Central memory CD8-positive, alpha-beta T cell (primary cell): ENCODE results near the gene CTNNA3.

ENCODE experiments used
- ATAC-seq: fragments of 150-1000 bp; cut with Tn5 transposase; replicated peaks from 2 replicates; pipeline ENCODE4 v1.10.0; 2022; ENCODE audit warnings: mild to moderate bottlenecking, moderate FRiP score, moderate number of reproducible peaks; ENCODE audit not compliant: poor library complexity, severe bottlenecking; ENCODE audit errors: extremely low read depth
- DNase-seq, 2 donors: peaks; one replicate each; pipeline ENCODE4 v3.0.0; 2021; ENCODE audit warnings: low spot score in 2 of 2
- H3K27ac Mint-ChIP-seq: one replicate; pipeline ENCODE4 v1.8.0; 2022; ENCODE audit warnings: low read depth, mild to moderate bottlenecking, moderate library complexity, mixed read lengths
- H3K27me3 Mint-ChIP-seq: one replicate; pipeline ENCODE4 v1.8.0; 2022; ENCODE audit warnings: mixed read lengths
- H3K36me3 Mint-ChIP-seq: one replicate; pipeline ENCODE4 v1.8.0; 2022; ENCODE audit warnings: mild to moderate bottlenecking, moderate library complexity, mixed read lengths; ENCODE audit not compliant: insufficient read depth
- H3K4me1 Mint-ChIP-seq: one replicate; pipeline ENCODE4 v1.8.0; 2022; ENCODE audit warnings: mixed read lengths
- H3K4me3 Mint-ChIP-seq: one replicate; pipeline ENCODE4 v1.8.0; 2022; ENCODE audit warnings: mild to moderate bottlenecking, moderate library complexity, mixed read lengths
- H3K9me3 Mint-ChIP-seq: one replicate; pipeline ENCODE4 v1.8.0; 2022; ENCODE audit warnings: mixed read lengths

CTNNA3 gene

DNA sequence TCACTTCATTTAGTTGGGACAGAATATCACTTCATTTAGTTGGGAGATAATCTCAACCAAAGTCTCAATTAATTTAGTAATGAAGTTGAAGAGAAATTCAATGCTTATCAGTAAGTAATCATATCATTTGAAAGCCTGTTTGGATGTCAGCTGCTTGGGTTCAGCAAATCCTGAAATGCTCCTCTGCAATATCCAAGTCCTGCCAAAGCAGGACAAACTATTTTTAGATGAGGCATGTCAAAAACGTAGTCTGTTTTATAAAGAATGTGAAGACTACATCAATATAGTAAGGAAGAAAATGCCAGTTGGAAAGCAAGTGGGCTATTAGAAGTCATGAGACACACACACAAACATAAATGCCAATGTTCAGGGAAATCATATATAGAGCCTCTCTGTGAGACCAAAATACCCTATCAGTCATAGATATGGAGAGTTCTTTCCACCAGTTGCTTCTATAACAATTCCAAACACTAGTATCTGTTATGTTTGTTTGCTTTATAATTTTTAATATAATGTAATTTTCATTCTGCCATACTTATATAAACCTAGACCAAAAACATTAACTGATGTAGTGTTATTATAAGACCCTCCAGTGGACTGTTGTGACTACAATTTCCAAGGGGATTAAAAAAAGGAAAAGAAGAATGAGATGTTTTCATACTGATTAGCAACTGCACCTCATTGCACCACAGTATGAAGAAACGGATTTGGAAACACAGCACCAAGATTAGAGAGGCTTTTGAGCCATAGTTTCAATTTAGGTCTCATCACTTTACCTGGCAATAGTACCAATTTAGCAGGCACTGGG is 609.5 kb downstream of the CTNNA3 start:
- Mint-ChIP-seq H3K36me3 (no peaks in the 10 kb centered on the region), H3K27ac (no peak overlapping the region)

DNA sequence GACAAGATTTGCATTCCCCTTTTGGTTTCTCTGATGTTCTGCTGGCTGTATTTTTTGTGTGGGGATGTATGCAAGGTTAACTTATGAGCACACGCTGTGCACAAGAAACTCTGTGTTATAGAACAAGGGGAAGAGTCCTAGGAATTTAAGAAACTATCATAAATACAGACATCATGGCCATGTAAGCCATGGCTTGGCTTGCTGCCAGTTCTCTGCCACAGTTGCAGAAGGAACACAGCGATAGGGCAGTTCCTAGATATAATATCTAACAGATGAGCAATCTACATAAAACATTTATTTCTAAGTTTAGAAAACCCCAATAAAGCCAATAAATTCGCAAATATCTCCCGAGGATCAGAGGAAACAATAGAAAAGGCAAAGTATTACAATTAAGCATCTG is 616.9 kb downstream of the CTNNA3 start:
- Mint-ChIP-seq H3K27me3 (no peaks in the 10 kb centered on the region), H3K9me3 (peaks cover 18% of the 10 kb centered on the region), H3K4me3 (no peak overlapping the region), H3K27ac (no peak overlapping the region), H3K4me1 (no peaks in the 10 kb centered on the region), H3K36me3 (no peaks in the 10 kb centered on the region)
- ATAC-seq (no peak), DNase-seq (no peak)

More for the DNA sequence above, 609.5 kb downstream of the CTNNA3 start:
- ATAC-seq (no peak), DNase-seq (no peak)
- H3K4me1 Mint-ChIP-seq: no peaks in the 10 kb centered on the region
- no peak overlapping the region for H3K4me3 Mint-ChIP-seq
- peaks cover 9% of the 10 kb centered on the region for H3K9me3 Mint-ChIP-seq
- H3K27me3 Mint-ChIP-seq: no peaks in the 10 kb centered on the region

DNA sequence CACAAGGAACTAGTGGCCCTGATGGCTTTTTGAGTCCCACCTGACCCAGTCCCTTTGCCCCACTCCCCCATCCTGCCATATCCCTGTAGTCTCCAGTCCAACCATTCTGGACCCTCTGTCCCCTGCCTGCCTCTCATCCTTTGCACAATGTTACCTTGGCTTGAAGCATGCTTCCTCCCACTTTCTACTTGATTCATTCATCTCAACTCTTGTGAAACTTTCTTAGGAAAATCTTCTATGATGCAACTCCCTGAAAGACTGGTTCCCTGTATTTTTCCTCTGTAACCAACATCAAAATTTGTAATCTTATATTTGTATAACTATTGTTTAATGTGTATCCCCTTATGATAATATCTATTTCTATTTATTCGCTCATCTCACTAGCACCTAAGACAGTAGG is 618.6 kb downstream of the CTNNA3 start:
- Mint-ChIP-seq H3K4me3 (no peak overlapping the region), H3K36me3 (no peaks in the 10 kb centered on the region), H3K9me3 (peaks cover 19% of the 10 kb centered on the region), H3K27ac (no peak overlapping the region), H3K27me3 (no peaks in the 10 kb centered on the region), H3K4me1 (no peaks in the 10 kb centered on the region)
- no peak for ATAC-seq
- no peak for DNase-seq

DNA sequence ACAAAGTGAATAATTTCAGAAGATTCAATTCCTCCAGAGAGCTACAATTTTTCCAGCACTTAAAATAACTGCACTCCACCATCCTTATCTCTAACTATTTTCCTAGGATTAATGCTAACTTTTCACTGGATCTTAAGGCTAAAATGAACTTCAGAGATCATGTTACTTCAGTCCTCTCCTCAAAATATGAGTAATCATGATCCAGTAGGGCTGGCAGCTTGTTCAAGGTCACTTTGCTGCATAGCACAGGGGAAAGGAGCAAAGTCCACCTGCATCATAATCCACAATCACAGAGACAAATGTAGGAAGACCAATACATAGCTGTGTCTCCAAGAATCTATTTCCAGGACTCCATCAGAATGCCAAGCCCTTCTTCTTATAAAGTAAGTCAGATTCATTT is 619.9 kb downstream of the CTNNA3 start:
- Mint-ChIP-seq H3K4me3 (no peak overlapping the region), H3K36me3 (no peaks in the 10 kb centered on the region), H3K27ac (no peak overlapping the region), H3K9me3 (peaks cover 19% of the 10 kb centered on the region), H3K27me3 (no peaks in the 10 kb centered on the region), H3K4me1 (no peaks in the 10 kb centered on the region)
- DNase-seq: no peak
- no peak for ATAC-seq

DNA sequence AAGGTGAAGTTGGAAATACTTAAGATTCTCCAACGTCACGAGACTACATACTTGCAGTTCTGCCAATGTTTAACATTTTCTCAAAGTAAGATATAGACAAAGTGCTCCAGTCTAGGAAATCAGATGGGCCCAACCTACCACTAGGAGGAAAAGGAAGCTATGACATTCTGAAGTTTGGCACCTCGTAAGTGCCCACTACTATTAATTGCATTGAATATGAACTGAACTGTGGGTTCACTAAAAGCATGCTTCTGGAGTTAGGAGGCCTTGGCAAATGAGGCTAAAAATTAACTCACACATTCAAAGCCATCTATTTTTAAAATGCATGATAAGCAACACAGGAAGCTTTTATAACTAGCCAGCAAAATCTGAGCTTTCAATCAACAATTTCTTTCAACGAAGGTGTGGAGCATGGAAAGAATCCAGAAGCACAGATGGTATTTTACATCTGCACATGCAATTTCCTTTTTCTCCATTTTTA is 620.5 kb downstream of the CTNNA3 start:
- H3K4me3 Mint-ChIP-seq: no peak overlapping the region
- H3K36me3 Mint-ChIP-seq: no peaks in the 10 kb centered on the region
- no peak overlapping the region for H3K27ac Mint-ChIP-seq
- H3K27me3 Mint-ChIP-seq: no peaks in the 10 kb centered on the region
- DNase-seq: no peak
- no peaks in the 10 kb centered on the region for H3K4me1 Mint-ChIP-seq
- no peak for ATAC-seq
- H3K9me3 Mint-ChIP-seq: peaks cover 24% of the 10 kb centered on the region

DNA sequence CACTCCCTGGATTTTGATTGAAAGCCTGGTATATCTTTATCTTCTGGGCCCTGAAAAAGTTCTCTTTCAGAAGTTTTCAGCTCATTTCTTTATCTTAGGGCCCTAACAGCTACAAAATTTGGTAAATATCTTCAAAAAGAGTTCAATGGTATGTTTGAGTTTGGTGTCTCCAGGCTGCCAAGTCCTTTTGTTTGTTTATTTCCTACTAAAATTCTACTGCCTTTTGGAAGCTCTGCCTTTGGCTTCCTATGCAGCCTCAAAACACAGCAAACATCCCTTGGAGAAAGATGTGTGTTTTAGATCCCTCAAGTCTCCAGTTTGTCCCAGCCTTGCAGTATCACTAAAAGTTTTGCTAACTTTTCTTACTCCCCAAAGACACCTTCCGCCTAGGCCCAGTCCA is 623.3 kb downstream of the CTNNA3 start:
- Mint-ChIP-seq H3K4me1 (no peaks in the 10 kb centered on the region), H3K36me3 (peaks cover 1% of the 10 kb centered on the region), H3K9me3 (peaks cover 28% of the 10 kb centered on the region), H3K27me3 (no peaks in the 10 kb centered on the region), H3K27ac (no peak overlapping the region), H3K4me3 (no peak overlapping the region)
- no peak for DNase-seq
- no peak for ATAC-seq

DNA sequence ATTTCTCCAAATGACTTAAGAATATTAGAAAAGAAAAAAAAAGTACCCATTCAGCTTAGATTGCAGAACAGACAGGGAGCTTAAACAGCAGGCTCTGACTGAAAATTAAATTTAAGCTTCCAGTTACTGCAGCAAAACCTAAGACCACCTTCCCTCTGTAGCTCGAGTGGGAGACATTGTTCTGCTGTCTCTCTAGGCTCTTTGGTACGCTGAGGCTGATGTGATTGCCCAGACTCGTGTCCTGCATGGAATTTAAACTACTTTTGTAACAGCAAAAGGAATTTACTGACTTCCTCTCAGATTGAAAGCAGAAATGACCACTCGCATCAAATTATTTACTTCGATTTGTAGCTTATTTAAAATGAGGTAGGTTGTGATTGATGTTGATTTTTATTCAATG is 645.6 kb downstream of the CTNNA3 start:
- no peak for ATAC-seq
- H3K4me3 Mint-ChIP-seq: no peak overlapping the region
- no peaks in the 10 kb centered on the region for H3K27me3 Mint-ChIP-seq
- no peaks in the 10 kb centered on the region for H3K4me1 Mint-ChIP-seq
- H3K27ac Mint-ChIP-seq: no peak overlapping the region
- no peak for DNase-seq
- H3K36me3 Mint-ChIP-seq: no peaks in the 10 kb centered on the region
- peaks cover 13% of the 10 kb centered on the region for H3K9me3 Mint-ChIP-seq

DNA sequence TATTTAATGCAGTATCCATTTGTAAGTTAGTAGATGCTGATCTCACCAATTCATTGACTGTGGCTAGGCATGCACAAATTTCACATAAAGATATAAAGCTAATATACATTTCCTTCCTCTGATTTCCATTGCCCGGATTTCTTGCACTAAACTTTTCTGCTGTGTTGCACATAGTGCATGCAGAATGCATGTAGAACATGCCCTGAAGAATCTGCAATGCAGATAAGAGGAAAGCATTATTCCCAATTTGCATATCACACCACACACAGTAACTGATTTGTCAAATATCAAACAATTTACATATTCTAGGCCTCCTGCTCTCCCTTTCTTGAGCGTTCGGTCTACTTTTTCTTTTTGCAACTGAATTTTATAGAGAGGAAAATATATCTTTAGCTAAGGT is 646.0 kb downstream of the CTNNA3 start:
- Mint-ChIP-seq H3K9me3 (peaks cover 13% of the 10 kb centered on the region), H3K27ac (no peak overlapping the region), H3K4me1 (no peaks in the 10 kb centered on the region), H3K27me3 (no peaks in the 10 kb centered on the region), H3K36me3 (no peaks in the 10 kb centered on the region), H3K4me3 (no peak overlapping the region)
- DNase-seq (no peak), ATAC-seq (no peak)

DNA sequence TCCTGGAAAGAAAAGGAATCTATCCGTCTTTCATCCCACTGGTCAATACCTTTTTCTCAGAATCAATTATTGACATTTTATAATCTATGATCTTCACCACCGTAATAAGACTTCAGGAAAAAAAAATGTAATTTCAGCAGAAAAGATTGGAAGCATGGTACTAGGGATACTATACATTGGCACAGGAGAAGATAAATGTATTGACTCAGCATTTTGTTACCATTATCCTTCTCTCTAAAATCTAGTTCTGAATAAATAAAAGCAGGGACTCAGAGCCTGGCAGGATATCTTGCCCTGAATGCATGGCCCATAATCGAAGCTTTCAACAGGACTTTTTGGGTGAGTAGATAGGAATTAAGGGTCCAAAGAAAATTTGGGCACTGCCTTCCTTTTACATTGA is 649.5 kb downstream of the CTNNA3 start:
- Mint-ChIP-seq H3K4me3 (no peak overlapping the region), H3K9me3 (peaks cover 7% of the 10 kb centered on the region), H3K27me3 (no peaks in the 10 kb centered on the region), H3K4me1 (no peaks in the 10 kb centered on the region), H3K36me3 (no peaks in the 10 kb centered on the region), H3K27ac (no peak overlapping the region)
- DNase-seq: no peak
- no peak for ATAC-seq

DNA sequence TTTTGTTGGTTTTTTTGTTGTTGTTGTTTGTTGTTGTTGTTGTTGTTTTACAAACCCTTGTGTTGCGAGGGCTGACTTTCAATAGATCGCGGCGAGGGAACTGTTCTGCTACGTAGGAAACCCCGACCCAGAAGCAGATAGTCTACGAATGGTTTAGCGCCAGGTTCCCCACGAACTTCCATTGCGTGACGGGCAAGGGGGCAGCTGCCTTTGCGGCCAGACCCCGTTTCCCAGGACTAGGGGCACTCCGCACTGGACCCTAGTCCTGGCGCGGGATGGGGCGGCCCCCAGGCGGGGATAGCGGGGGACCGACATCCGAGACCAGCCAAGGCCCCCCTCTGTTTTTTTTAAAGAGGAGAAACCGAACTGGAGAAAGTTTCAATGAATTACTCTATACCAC is 650.6 kb downstream of the CTNNA3 start:
- ATAC-seq (no peak), DNase-seq (no peak)
- peaks cover 7% of the 10 kb centered on the region for H3K9me3 Mint-ChIP-seq
- H3K27me3 Mint-ChIP-seq: no peaks in the 10 kb centered on the region
- no peak overlapping the region for H3K4me3 Mint-ChIP-seq
- no peaks in the 10 kb centered on the region for H3K36me3 Mint-ChIP-seq
- H3K4me1 Mint-ChIP-seq: no peaks in the 10 kb centered on the region
- H3K27ac Mint-ChIP-seq: no peak overlapping the region

DNA sequence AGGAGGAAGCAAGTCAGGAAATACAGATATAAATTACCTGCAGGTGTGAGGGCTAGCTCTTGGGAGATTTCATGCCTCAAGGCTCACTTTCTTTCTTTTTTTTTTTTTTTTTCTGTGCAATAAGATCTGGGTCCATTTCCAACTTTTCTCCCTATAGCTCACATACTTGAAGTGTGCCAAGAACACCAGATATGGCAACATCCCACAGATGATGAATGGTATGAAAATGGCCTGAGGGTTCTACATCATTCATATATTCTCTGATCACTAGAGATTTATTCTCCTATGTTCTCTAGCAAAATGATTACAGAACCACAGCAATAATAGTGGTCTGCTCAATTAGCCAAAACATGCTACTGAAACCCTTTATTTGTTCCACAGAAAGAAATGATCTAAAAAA is 653.0 kb downstream of the CTNNA3 start:
- no peaks in the 10 kb centered on the region for H3K27me3 Mint-ChIP-seq
- DNase-seq: no peak

DNA sequence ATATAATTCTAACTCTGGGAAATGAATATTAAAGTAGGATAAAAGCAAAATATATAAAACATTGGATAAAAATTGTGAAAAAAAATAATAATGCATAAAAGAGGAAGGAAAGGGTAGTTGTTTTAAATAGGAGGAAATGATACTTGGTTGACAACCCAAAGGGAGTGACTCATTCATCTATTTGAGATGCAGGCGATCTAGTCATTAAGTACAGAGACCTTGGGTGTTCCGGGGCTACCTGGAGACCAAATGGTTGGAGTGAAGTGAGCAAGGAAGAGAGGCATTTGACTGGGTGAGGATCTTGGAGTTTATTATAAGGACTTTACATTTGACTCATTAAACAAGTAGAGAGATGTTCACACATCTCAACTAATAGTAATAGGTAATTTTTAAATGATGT is 659.2 kb downstream of the CTNNA3 start:
- Mint-ChIP-seq H3K9me3 (peaks cover 10% of the 10 kb centered on the region), H3K4me3 (no peak overlapping the region), H3K4me1 (no peaks in the 10 kb centered on the region), H3K36me3 (no peaks in the 10 kb centered on the region), H3K27ac (no peak overlapping the region), H3K27me3 (no peaks in the 10 kb centered on the region)
- no peak for DNase-seq
- ATAC-seq: no peak

More for the DNA sequence above, 653.0 kb downstream of the CTNNA3 start:
- no peak overlapping the region for H3K27ac Mint-ChIP-seq
- no peaks in the 10 kb centered on the region for H3K4me1 Mint-ChIP-seq
- peaks cover 7% of the 10 kb centered on the region for H3K9me3 Mint-ChIP-seq
- H3K4me3 Mint-ChIP-seq: no peak overlapping the region
- no peaks in the 10 kb centered on the region for H3K36me3 Mint-ChIP-seq
- no peak for ATAC-seq

DNA sequence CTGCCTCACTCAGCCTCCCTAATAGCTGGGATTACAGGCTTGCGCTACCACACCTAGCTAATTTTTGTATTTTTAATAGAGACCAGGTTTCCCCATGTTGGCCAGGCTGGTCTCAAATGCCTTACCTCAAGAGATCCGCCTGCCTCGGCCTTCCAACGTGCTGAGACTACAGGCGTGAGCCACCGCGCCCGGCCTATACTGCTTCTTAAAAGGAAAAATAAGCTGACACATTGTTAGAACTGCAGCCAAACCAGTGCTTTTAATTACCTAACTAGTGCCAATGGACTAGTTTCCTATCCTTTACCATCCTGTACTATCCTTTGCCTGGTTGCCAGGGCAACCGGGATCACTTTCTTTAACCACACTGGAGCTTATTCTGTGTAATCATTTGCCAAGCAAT is 662.1 kb downstream of the CTNNA3 start:
- H3K4me3 Mint-ChIP-seq: no peak overlapping the region
- peaks cover 10% of the 10 kb centered on the region for H3K9me3 Mint-ChIP-seq

More for the DNA sequence above, 662.1 kb downstream of the CTNNA3 start:
- ATAC-seq (no peak), DNase-seq (no peak)
- Mint-ChIP-seq H3K4me1 (no peaks in the 10 kb centered on the region), H3K36me3 (no peaks in the 10 kb centered on the region), H3K27me3 (no peaks in the 10 kb centered on the region), H3K27ac (no peak overlapping the region)
